Activated T-cell treated with anti-CD3 and anti-CD28 coated beads, Interleukin-2, amount 50 U/mL, for 48 hours (primary cell): ENCODE results near the gene RNU5B-1.

Experiments
- DNase-seq, 2 experiments: peaks; one replicate each; pipeline ENCODE4 v3.0.0-alpha.2; 2020

Gene RNU5B-1

DNA sequence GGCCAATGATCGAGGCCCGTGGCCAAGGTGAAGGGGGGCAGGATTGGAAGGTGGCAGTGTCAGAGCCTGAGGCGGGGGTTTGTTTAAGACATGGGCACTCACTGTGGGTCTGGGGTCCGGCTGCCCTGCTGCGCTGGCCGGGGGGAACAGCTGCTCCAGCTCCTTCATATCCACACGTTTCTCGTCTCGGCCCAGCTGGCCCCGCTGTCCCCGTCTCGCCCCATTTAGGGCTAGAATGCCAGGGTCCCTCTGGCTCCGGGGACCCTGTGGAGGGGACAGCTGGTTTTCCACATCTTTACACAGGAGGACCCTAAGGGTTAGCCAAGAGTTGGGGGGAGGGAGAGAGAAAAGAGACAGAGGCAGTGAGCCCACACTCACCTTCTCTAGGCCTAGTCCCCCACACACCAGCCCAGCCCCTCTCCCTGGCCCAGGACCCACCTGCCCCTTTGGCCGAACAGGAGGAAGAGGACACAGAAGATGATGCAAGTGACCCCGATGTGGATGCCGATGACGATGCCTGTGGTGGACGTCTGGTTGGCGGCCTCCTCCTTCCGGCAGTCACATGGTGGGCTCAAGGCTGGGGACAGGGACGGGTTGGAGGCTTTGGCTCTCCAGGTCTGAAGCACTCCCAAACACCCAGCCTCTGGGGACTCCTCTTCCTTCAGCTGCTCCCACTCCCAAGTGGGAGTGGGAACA, 25.0 kb downstream of the RNU5B-1 start:
- no peak for DNase-seq

DNA sequence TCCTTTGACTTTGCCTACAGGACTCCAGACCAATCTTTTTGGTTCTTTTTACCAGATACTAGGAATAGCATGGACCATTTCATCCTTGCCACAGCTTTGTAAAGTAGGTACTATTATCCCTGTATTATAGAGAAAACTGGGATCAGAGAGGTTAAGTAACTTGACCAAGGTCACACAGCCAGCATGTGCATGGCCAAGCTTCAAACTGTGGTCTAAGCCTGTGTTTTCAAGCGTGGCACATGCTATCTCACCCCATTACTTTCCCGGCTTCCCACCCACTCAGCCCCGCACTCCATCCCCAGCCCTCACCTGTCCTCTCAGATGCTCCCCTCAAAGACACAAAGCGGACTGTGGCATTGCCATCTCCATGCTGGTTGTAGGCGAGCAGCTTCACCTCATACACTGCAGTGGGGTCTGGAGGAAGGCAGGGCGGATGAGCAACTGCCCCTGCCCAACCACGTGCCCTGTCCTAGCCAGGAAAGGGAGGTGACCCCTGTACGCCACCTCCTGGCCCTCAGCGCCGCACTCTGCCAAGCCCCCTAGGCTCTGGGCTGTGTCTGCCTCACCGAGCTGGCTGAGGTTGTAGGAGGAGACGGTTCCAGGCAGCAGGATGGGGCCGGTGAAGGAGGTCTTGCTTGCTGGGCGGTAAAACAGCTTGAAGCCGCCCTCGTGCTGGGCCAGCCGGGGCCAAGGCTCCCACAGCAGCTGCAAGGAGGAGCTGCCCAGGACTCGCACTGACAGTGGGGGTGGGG, 25.7 kb downstream of the RNU5B-1 start:
- no peak for DNase-seq

- DNase-seq: no peak
Observed at GRCh38 chr15:65330934-65331645, 26.6 kb downstream of the RNU5B-1 start.

DNA sequence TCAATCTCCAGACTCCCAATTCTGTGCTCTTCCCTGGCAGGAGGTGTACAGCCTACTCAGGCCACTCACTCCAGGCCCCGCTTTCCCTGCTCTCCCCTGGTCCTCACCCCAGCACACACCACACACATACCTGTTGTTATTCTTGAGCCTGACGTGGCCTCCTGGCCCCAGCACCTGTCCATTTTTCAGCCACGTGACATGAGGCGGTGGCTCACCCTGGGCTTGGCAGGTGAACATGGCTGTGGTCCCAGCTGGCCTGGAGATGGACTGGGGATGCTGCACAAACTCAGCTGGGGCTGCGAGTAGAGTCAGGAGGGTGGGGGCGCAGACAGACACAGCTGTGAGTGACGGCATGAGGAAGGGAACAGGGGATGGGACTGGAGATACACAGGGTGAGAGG, 27.3 kb downstream of the RNU5B-1 start:
- no peak for DNase-seq

GRCh38 chr15:65332391-65333147, 28.1 kb downstream of the RNU5B-1 start:
- DNase-seq: no peak

DNA sequence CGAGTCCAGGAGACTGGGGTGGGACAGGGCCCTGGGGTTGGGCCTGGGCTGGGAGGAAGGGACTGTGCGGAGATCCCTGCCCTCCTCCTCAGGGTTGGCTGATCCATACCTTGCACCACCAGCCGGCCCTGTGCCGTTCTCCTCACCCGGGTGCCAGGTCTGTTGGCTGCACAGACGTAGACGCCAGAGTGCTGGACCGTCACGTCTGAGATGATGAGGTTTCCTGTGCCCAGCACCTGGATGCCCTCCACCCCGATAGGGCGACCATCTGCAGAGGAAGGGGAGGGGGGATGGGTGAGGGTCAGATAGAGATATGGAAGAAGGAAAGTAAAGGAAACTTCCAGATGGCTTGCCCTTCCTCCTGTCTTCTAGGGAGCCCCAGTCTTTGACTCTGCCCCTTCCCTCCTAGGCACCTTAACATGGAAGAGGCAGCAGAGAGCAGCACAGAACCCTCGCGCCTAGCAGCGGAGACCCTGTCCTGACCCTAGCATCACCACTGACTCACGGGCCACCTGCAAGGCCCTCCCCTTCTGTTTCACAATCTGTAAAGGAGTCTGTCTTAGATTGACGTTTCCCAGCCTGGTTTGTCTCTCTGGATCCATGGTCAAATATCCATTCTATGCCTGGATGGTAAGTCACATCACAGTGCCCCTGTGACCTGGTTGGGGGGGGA, 28.8 kb downstream of the RNU5B-1 start:
- DNase-seq: no peak

- DNase-seq: no peak
Observed at GRCh38 chr15:65333856-65334255, 29.4 kb downstream of the RNU5B-1 start.

DNA sequence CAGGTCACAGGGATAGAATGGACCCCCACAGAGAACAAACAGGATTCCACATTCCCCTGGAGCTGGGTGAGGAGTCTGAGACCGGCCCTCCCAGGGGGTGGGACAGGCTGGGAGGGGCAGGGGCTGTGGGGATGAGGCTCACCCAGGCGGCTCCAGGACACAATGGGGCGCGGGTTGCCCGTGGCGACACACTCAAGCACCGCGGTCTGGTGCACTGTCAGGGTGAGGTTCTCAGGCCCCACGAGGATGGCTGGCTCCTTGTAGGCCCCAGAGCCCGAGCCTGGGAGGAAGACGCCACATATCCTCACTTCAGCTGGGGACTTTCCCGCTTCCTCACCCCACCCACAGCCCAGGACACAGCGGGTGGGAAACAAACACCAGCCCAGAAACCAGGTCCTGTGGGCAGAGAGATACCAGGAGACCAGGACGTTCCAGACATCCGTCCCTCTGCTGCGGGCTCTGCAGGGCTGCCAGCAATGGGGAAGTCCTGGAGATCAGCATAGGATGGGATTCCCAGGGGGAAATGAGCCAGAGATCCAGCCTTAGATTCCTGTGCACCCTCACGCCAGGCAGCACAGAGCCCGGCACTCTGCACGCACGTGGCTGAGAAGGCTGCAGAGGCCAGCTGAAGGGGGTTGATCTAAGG, 30.2 kb downstream of the RNU5B-1 start:
- DNase-seq: no peak

GRCh38 chr15:65335278-65336055, 31.0 kb downstream of the RNU5B-1 start:
- no peak for DNase-seq

- no peak for DNase-seq
Observed at GRCh38 chr15:65336493-65337435, 32.3 kb downstream of the RNU5B-1 start.

- no peak for DNase-seq
Observed at GRCh38 chr15:65337436-65338070, 33.1 kb downstream of the RNU5B-1 start.

- DNase-seq: no peak
Observed at GRCh38 chr15:65338366-65338765, 33.9 kb downstream of the RNU5B-1 start.

- DNase-seq: no peak
Observed at GRCh38 chr15:65338823-65339222, 34.3 kb downstream of the RNU5B-1 start.

DNA sequence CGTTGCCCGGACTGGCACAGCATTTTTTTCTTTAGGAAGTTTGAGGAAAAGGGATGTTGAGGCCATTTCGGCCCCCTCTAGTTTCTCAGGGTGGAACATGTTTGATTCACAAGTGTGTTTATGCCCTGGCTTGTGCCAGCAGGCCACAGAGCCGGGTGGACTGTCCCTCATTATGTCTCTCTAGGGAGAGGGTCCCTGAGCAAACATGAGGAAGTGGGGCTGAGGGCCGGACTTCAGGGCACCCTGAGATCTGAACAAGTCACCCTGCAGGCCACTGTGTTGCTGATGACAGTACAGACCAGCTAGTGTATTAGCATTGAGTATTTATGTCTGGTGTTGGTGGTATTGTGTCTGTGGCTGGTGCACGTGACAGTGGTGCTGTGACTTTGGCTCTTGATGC, 34.9 kb downstream of the RNU5B-1 start:
- DNase-seq: no peak

GRCh38 chr15:65339920-65340319, 35.4 kb downstream of the RNU5B-1 start:
- DNase-seq: no peak

DNA sequence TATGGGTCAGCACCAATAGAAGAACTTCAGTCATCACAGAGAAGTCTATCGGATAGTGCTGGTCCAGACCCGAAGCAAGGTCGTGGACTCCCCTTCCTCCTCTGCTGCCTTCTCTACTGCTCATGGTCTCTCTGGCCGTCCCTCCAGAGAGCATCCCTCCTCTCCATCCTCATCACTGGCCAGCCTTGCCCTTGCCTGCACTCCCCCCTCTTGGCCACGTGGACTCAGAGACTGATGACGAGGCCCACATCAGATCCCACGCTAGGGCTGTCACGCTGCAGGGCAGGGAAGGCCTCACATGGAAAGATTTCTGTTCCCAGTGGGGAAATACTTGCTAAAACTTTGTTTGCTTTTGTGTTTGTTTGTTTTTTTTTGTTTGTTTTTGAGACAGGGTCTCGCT, 38.0 kb downstream of the RNU5B-1 start:
- DNase-seq: no peak

DNA sequence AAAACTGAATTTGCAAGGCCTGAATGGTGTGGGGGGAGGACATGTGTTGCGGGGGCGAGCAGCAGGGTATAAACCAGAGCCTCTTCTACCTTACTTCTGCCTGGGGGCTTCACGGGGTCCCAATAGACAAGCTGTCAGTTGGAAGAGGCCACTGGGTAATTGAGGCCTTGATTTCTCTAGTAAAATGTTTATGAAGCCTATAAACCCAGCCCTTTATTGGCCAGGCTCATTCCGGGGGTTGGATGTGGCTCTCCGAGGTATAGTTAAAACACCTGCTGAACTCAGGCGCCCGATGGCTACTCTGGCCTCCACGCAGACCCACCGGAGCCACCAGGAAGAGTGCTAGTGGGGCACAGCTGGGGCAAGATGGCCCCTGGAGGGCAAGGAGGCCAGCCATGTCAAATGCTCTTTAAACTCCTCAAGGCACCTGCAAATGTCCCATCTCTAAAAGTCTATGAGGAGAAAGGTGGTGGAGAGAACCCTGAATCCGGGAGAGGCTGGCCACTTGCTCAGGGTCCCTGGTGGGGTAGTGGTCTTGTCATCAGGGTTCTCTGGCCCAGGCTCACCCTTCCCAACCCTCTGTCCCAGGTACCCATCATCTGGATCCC, 39.0 kb downstream of the RNU5B-1 start:
- no peak for DNase-seq

- DNase-seq: no peak
Observed at GRCh38 chr15:65344214-65344913, 39.9 kb downstream of the RNU5B-1 start.

DNA sequence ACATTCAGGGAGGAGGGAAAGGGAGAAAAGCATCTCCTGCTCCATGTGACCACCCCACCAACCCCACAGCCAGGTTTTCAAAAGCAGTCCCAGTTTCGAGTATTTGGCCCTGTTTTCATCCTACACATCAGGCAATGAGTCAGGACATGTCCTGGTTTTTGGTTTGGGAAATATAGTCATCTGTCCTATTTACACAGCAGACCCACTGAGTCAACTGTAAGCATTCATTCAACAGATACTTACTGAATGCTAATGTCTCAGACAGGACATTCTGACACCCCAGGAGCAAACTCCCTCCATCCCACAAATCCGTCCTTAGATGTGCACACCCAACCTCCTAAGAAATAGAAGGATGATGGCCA, 40.4 kb downstream of the RNU5B-1 start:
- DNase-seq: no peak
